ENCODE measurements around the gene ADARB1.

DNA sequence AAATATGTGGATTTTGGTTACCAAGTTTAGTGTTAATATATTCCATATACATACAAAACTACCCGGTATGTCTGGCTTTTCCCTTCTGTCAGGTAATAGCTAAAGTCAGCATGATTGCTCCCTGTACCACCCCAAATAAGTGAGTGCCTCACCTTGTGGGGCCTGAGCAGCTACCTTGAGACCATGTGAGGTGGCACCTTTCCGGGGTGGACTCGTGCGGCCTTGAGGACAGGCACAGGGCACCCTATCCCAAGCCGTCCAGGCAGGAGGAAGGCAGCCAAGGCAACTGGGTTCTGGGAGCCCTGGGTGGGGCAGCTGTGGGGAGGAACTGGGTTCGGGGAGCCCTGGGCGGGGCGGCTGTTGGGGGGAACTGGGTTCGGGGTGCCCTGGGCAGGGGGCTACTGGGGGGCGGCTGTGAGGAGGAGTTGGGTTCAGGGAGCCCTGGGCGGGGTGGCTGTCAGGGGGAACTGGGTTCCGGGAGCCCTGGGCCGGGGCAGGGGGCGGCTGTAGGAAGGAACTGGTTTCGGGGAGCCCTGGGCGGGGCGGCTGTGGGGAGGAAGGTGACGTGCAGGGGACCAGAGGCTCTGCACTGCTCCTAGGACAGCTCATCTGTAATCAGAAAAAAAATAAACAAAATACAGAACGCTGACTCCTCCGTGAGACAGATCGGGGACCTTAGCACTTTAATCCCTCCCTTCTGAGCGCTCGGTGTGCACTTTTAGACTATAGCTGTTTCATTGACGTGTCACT, 150.0 kb downstream of the ADARB1 start:
- TF ChIP-seq, protein P1, sequence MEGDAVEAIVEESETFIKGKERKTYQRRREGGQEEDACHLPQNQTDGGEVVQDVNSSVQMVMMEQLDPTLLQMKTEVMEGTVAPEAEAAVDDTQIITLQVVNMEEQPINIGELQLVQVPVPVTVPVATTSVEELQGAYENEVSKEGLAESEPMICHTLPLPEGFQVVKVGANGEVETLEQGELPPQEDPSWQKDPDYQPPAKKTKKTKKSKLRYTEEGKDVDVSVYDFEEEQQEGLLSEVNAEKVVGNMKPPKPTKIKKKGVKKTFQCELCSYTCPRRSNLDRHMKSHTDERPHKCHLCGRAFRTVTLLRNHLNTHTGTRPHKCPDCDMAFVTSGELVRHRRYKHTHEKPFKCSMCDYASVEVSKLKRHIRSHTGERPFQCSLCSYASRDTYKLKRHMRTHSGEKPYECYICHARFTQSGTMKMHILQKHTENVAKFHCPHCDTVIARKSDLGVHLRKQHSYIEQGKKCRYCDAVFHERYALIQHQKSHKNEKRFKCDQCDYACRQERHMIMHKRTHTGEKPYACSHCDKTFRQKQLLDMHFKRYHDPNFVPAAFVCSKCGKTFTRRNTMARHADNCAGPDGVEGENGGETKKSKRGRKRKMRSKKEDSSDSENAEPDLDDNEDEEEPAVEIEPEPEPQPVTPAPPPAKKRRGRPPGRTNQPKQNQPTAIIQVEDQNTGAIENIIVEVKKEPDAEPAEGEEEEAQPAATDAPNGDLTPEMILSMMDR (IDR thresholded peaks at IDR 0.05; ENCODE audit: insufficient read depth, low read length, poor library complexity, severe bottlenecking), result no peak
- TF ChIP-seq EZH2phosphoT487 (conservative IDR thresholded peaks at IDR 0.05; ENCODE audit: low read length), result no peak

All from SU-DHL-6 (cell line).